ENCODE data around the gene C20orf173.

C20orf173 gene

GRCh38 chr20:35508493-35509218, 20.8 kb downstream of the C20orf173 start:
- ChIA-PET POLR2A (interaction anchor here (0.6 to 0.8 kb wide), 2 partner anchors 33 to 42 kb away, joined by 3 read pairs; partner anchors contain the start of gene ERGIC3), CTCF (no interaction called here)
- TF ChIP-seq TARDBP (IDR thresholded peaks at IDR 0.05) (no peak), ARNT (IDR thresholded peaks at IDR 0.05) (no peak), BHLHE40 (IDR thresholded peaks at IDR 0.05; ENCODE audit: borderline replicate concordance) (no peak), LEF1 (IDR thresholded peaks at IDR 0.05; ENCODE audit: borderline replicate concordance) (no peak), ZNF384 (IDR thresholded peaks at IDR 0.05) (no peak), CTBP1 (IDR thresholded peaks at IDR 0.05; ENCODE audit: borderline replicate concordance) (no peak), SUZ12 (IDR thresholded peaks at IDR 0.05) (no peak), ELF4 (IDR thresholded peaks at IDR 0.05) (no peak), FOXK2 (IDR thresholded peaks at IDR 0.05) (no peak), SP1 (IDR thresholded peaks at IDR 0.05) (no peak), PKNOX1 (IDR thresholded peaks at IDR 0.05) (no peak), L3MBTL2 (conservative IDR thresholded peaks at IDR 0.05) (no peak), FOXA1 (IDR thresholded peaks at IDR 0.05) (no peak), FOXM1 (IDR thresholded peaks at IDR 0.05; ENCODE audit: borderline replicate concordance) (no peak), NFRKB (IDR thresholded peaks at IDR 0.05) (no peak), HDGF (IDR thresholded peaks at IDR 0.05; ENCODE audit: borderline replicate concordance) (no peak)
- DNase-seq (ENCODE audit: extremely low spot score) = no peak

- TF ChIP-seq LEF1 (IDR thresholded peaks at IDR 0.05; ENCODE audit: borderline replicate concordance) = no peak
- TF ChIP-seq PKNOX1 (IDR thresholded peaks at IDR 0.05) = no peak
- no peak for TF ChIP-seq L3MBTL2 (conservative IDR thresholded peaks at IDR 0.05)
- no peak for TF ChIP-seq FOXA1 (IDR thresholded peaks at IDR 0.05)
- TF ChIP-seq ARNT (IDR thresholded peaks at IDR 0.05) = no peak
- TF ChIP-seq ELF4 (IDR thresholded peaks at IDR 0.05) = no peak
- no peak for TF ChIP-seq BHLHE40 (IDR thresholded peaks at IDR 0.05; ENCODE audit: borderline replicate concordance)
- no peak for TF ChIP-seq NFRKB (IDR thresholded peaks at IDR 0.05)
- TF ChIP-seq SP1 (IDR thresholded peaks at IDR 0.05) = no peak
- no peak for TF ChIP-seq FOXK2 (IDR thresholded peaks at IDR 0.05)
- no peak for TF ChIP-seq CTBP1 (IDR thresholded peaks at IDR 0.05; ENCODE audit: borderline replicate concordance)
- no peak for TF ChIP-seq FOXM1 (IDR thresholded peaks at IDR 0.05; ENCODE audit: borderline replicate concordance)
- TF ChIP-seq ZNF384 (IDR thresholded peaks at IDR 0.05) = no peak
- TF ChIP-seq TARDBP (IDR thresholded peaks at IDR 0.05) = no peak
- TF ChIP-seq HDGF (IDR thresholded peaks at IDR 0.05; ENCODE audit: borderline replicate concordance) = no peak
- no peak for TF ChIP-seq SUZ12 (IDR thresholded peaks at IDR 0.05)
- POLR2A ChIA-PET = no interaction called here
- CTCF ChIA-PET = no interaction called here
- no peak for DNase-seq (ENCODE audit: extremely low spot score)
Measured at GRCh38 chr20:35506872-35507638, 22.4 kb downstream of the C20orf173 start.

DNA sequence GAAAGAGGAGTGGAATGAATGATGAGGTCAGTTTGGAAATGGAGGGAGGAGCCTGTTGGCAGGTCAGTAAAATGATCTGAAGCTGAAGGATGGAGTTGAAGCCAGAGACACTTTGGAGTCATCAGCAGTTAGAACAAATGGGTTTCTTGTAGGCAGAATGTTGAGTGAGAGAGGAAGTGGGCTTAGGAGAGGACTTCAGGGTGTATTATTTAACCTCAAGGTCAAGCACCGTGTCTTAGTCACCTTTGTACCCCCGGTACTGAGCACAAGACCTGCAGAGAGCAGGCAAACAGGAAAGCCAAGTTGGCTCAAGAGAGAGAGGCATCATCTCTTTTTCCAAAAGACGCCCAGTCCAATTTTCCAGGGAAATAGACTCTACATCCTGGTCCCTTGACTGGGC, 23.3 kb downstream of the C20orf173 start:
- ChIA-PET CTCF (no interaction called here), POLR2A (no interaction called here)
- no peak for TF ChIP-seq HDGF (IDR thresholded peaks at IDR 0.05; ENCODE audit: borderline replicate concordance)
- DNase-seq (ENCODE audit: extremely low spot score) = no peak

- ChIA-PET CTCF (no interaction called here), POLR2A (no interaction called here)
- no peak for DNase-seq (ENCODE audit: extremely low spot score)
- TF ChIP-seq SP1 (IDR thresholded peaks at IDR 0.05) (no peak), FOXA1 (IDR thresholded peaks at IDR 0.05) (no peak), BHLHE40 (IDR thresholded peaks at IDR 0.05; ENCODE audit: borderline replicate concordance) (no peak), ELF4 (IDR thresholded peaks at IDR 0.05) (no peak), NFRKB (IDR thresholded peaks at IDR 0.05) (no peak), ZNF384 (IDR thresholded peaks at IDR 0.05) (no peak), PKNOX1 (IDR thresholded peaks at IDR 0.05) (no peak)
Measured at GRCh38 chr20:35504751-35505150, 24.7 kb downstream of the C20orf173 start.

- no peak for DNase-seq (ENCODE audit: extremely low spot score)
- CTCF ChIA-PET = no interaction called here
- POLR2A ChIA-PET = no interaction called here
- TF ChIP-seq FOXM1 (IDR thresholded peaks at IDR 0.05; ENCODE audit: borderline replicate concordance) (no peak), LEF1 (IDR thresholded peaks at IDR 0.05; ENCODE audit: borderline replicate concordance) (no peak), PKNOX1 (IDR thresholded peaks at IDR 0.05) (no peak), HDGF (IDR thresholded peaks at IDR 0.05; ENCODE audit: borderline replicate concordance) (no peak), ZNF384 (IDR thresholded peaks at IDR 0.05) (no peak), BHLHE40 (IDR thresholded peaks at IDR 0.05; ENCODE audit: borderline replicate concordance) (no peak), ARNT (IDR thresholded peaks at IDR 0.05) (no peak), TARDBP (IDR thresholded peaks at IDR 0.05) (no peak), L3MBTL2 (conservative IDR thresholded peaks at IDR 0.05) (no peak), NFRKB (IDR thresholded peaks at IDR 0.05) (no peak), CTBP1 (IDR thresholded peaks at IDR 0.05; ENCODE audit: borderline replicate concordance) (no peak), FOXA1 (IDR thresholded peaks at IDR 0.05) (no peak)
Measured at GRCh38 chr20:35503841-35504561, 25.5 kb downstream of the C20orf173 start.
